Kidney epithelial cell (primary cell): ENCODE results near the gene OVCA2. TPM values are rescaled to one million over a fixed set of nuclear protein-coding genes. Genes with fewer than 3 reads are reported as not detected.

Source experiments
- DNase-seq: peaks from one replicate; pipeline ENCODE4 v3.0.0-alpha.2; 2010; ENCODE audit warnings: low read depth
- H3K27me3 ChIP-seq: 2 replicates; pipeline ENCODE4 v1.6.0; 2011; ENCODE audit warnings: low read length; ENCODE audit not compliant: control insufficient read depth, insufficient read depth
- H3K36me3 ChIP-seq: 2 replicates; pipeline ENCODE4 v1.5.1; 2011; ENCODE audit warnings: low read length; ENCODE audit not compliant: control insufficient read depth, insufficient read depth
- H3K4me3 ChIP-seq: 2 replicates; pipeline ENCODE4 v1.5.1; 2011; ENCODE audit warnings: low read depth, mild to moderate bottlenecking, control low read depth, low read length
- CTCF ChIP-seq: IDR thresholded peaks from 2 replicates; pipeline ENCODE4 v1.5.1; 2011; ENCODE audit warnings: mild to moderate bottlenecking, moderate library complexity, low read length, control low read depth, inconsistent platforms; ENCODE audit not compliant: insufficient read depth, poor library complexity, severe bottlenecking
- total RNA-seq: library from RNA; depleted of rRNA; stranded (reverse); fragments of >200 nt; gene quantifications from 2 replicates; pipeline ENCODE4 v1.2.3, GENCODE V29; 2015

Gene OVCA2
- total RNA-seq, 1 donor from 2014 or later = 88.2 TPM

- DNase-seq = no peak
- peaks cover 1% of the 10 kb centered on the region for H3K36me3 ChIP-seq
- TF ChIP-seq CTCF = no peak
- H3K27me3 ChIP-seq = no peaks in the 10 kb centered on the region
- H3K4me3 ChIP-seq = no peak overlapping the region
Observed at GRCh38 chr17:2082003-2082781, 40.4 kb downstream of the OVCA2 start.

GRCh38 chr17:2083613-2084035 is 41.8 kb downstream of the OVCA2 start:
- Histone ChIP-seq H3K4me3 (no peak overlapping the region), H3K27me3 (no peaks in the 10 kb centered on the region), H3K36me3 (peaks cover 1% of the 10 kb centered on the region)
- no peak for TF ChIP-seq CTCF
- DNase-seq = no peak

- H3K27me3 ChIP-seq = no peaks in the 10 kb centered on the region
- H3K4me3 ChIP-seq = no peak overlapping the region
- H3K36me3 ChIP-seq = peaks cover 1% of the 10 kb centered on the region
- no peak for DNase-seq
- no peak for TF ChIP-seq CTCF
Observed at GRCh38 chr17:2084036-2084765, 42.4 kb downstream of the OVCA2 start.

GRCh38 chr17:2084766-2085647 is 43.2 kb downstream of the OVCA2 start:
- TF ChIP-seq CTCF = no peak
- Histone ChIP-seq H3K27me3 (no peaks in the 10 kb centered on the region), H3K36me3 (peaks cover 1% of the 10 kb centered on the region), H3K4me3 (no peak overlapping the region)
- DNase-seq = no peak

GRCh38 chr17:2085648-2085949 is 43.8 kb downstream of the OVCA2 start:
- no peak for DNase-seq
- H3K27me3 ChIP-seq = no peaks in the 10 kb centered on the region
- no peak for TF ChIP-seq CTCF

More at GRCh38 chr17:2085648-2085949, 43.8 kb downstream of the OVCA2 start:
- H3K36me3 ChIP-seq = peaks cover 1% of the 10 kb centered on the region
- H3K4me3 ChIP-seq = no peak overlapping the region
